ENCODE data around the gene ENC1.
A peak's percentile ranks its signal among the peaks of the same experiment; 100 is the strongest.

The ENC1 gene

GRCh38 chr5:74608736-74609601 is 31.6 kb downstream of the ENC1 start:
- DNase-seq (ENCODE audit: low spot score): no peak

- no peak for DNase-seq (ENCODE audit: low spot score)
These were observed 34.8 kb downstream of the ENC1 start for GRCh38 chr5:74605759-74606158.

- DNase-seq (ENCODE audit: low spot score): no peak
These were observed 37.2 kb downstream of the ENC1 start for GRCh38 chr5:74603376-74603775.

- no peak for DNase-seq (ENCODE audit: low spot score)
These were observed 41.4 kb downstream of the ENC1 start for GRCh38 chr5:74599148-74599547.

- DNase-seq (ENCODE audit: low spot score): no peak
These were observed 41.8 kb downstream of the ENC1 start for GRCh38 chr5:74598731-74599130.

- no peak for DNase-seq (ENCODE audit: low spot score)
These were observed 43.6 kb downstream of the ENC1 start for GRCh38 chr5:74596927-74597326.

GRCh38 chr5:74595143-74595925 is 45.2 kb downstream of the ENC1 start:
- no peak for DNase-seq (ENCODE audit: low spot score)

- peak; percentile 34 for DNase-seq (ENCODE audit: low spot score)
These were observed 46.1 kb downstream of the ENC1 start for GRCh38 chr5:74594137-74595040.

- no peak for DNase-seq (ENCODE audit: low spot score)
These were observed 51.1 kb downstream of the ENC1 start for GRCh38 chr5:74589204-74590056.

- no peak for DNase-seq (ENCODE audit: low spot score)
These were observed 52.1 kb downstream of the ENC1 start for GRCh38 chr5:74588415-74588814.

- no peak for DNase-seq (ENCODE audit: low spot score)
These were observed 52.6 kb downstream of the ENC1 start for GRCh38 chr5:74587890-74588289.

- DNase-seq (ENCODE audit: low spot score): no peak
These were observed 53.2 kb downstream of the ENC1 start for GRCh38 chr5:74587300-74587699.

GRCh38 chr5:74586856-74587255 is 53.7 kb downstream of the ENC1 start:
- no peak for DNase-seq (ENCODE audit: low spot score)

GRCh38 chr5:74582853-74583252 is 57.7 kb downstream of the ENC1 start:
- no peak for DNase-seq (ENCODE audit: low spot score)

- no peak for DNase-seq (ENCODE audit: low spot score)
These were observed 58.6 kb downstream of the ENC1 start for GRCh38 chr5:74581988-74582365.

- no peak for DNase-seq (ENCODE audit: low spot score)
These were observed 59.8 kb downstream of the ENC1 start for GRCh38 chr5:74580729-74581109.

- no peak for DNase-seq (ENCODE audit: low spot score)
These were observed 61.3 kb downstream of the ENC1 start for GRCh38 chr5:74579215-74579614.

GRCh38 chr5:74578356-74579044 is 62.0 kb downstream of the ENC1 start:
- DNase-seq (ENCODE audit: low spot score): no peak
